ENCODE measurements around the gene OLA1.
A peak's percentile ranks its signal among the peaks of the same experiment; 100 is the strongest.
"Not testable (repeated sequence)": the region's sequence is repeated elsewhere in the genome, so short reads cannot be mapped to it uniquely, and the experiment has no call there.

Gene OLA1

GRCh38 chr2:174248187-174248997, at the start of gene OLA1:
TSS of gene OLA1 (minus strand) at chr2:174248532. CDS start at chr2:174246815, 1,717 bp downstream.
- DNase-seq (ENCODE audit: low spot score), result peak; percentile 93

- no peak for DNase-seq (ENCODE audit: low spot score)
These were observed 44.6 kb upstream of the OLA1 start for GRCh38 chr2:174292908-174293307.

- no peak for DNase-seq (ENCODE audit: low spot score)
These were observed 37.8 kb upstream of the OLA1 start for GRCh38 chr2:174286172-174286571.

- DNase-seq (ENCODE audit: low spot score), result no peak
These were observed 34.1 kb upstream of the OLA1 start for GRCh38 chr2:174282441-174282840.

GRCh38 chr2:174281736-174282135, 33.4 kb upstream of the OLA1 start:
- DNase-seq (ENCODE audit: low spot score), result peak; percentile 20

GRCh38 chr2:174280596-174280995, 32.3 kb upstream of the OLA1 start:
- no peak for DNase-seq (ENCODE audit: low spot score)

GRCh38 chr2:174270263-174270662, 21.9 kb upstream of the OLA1 start:
- DNase-seq (ENCODE audit: low spot score), result not testable (repeated sequence)

- DNase-seq (ENCODE audit: low spot score), result no peak
These were observed 18.0 kb upstream of the OLA1 start for GRCh38 chr2:174266288-174266687.

- peak; percentile 91 for DNase-seq (ENCODE audit: low spot score)
These were observed 15.7 kb upstream of the OLA1 start for GRCh38 chr2:174263997-174264396.

- DNase-seq (ENCODE audit: low spot score), result no peak
These were observed 11.6 kb upstream of the OLA1 start for GRCh38 chr2:174259981-174260380.

GRCh38 chr2:174254267-174254666, 5.9 kb upstream of the OLA1 start:
- no peak for DNase-seq (ENCODE audit: low spot score)

- DNase-seq (ENCODE audit: low spot score), result peak; percentile 21
These were observed 763 bp upstream of the OLA1 start for GRCh38 chr2:174248998-174249592.

GRCh38 chr2:174247474-174248186, 702 bp downstream of the OLA1 start:
- DNase-seq (ENCODE audit: low spot score), result peak; percentile 63

GRCh38 chr2:174246944-174247381, 1.4 kb downstream of the OLA1 start:
- peak; percentile 65 for DNase-seq (ENCODE audit: low spot score)

- not testable (repeated sequence) for DNase-seq (ENCODE audit: low spot score)
These were observed 2.7 kb downstream of the OLA1 start for GRCh38 chr2:174245628-174246027.

- no peak for DNase-seq (ENCODE audit: low spot score)
These were observed 3.3 kb downstream of the OLA1 start for GRCh38 chr2:174245065-174245464.

- no peak for DNase-seq (ENCODE audit: low spot score)
These were observed 4.5 kb downstream of the OLA1 start for GRCh38 chr2:174243812-174244211.

- DNase-seq (ENCODE audit: low spot score), result no peak
These were observed 8.2 kb downstream of the OLA1 start for GRCh38 chr2:174240097-174240496.

- DNase-seq (ENCODE audit: low spot score), result no peak
These were observed 11.9 kb downstream of the OLA1 start for GRCh38 chr2:174236429-174236828.

GRCh38 chr2:174235680-174236079, 12.7 kb downstream of the OLA1 start:
- DNase-seq (ENCODE audit: low spot score), result no peak

GRCh38 chr2:174233771-174234275, 14.5 kb downstream of the OLA1 start:
- DNase-seq (ENCODE audit: low spot score), result no peak

- no peak for DNase-seq (ENCODE audit: low spot score)
These were observed 20.6 kb downstream of the OLA1 start for GRCh38 chr2:174227748-174228147.
